Adipose tissue (tissue), 3 donors: Measurements from ENCODE around the gene ASCL5. TPM values are rescaled to one million over a fixed set of nuclear protein-coding genes. Genes with fewer than 3 reads are reported as not detected.

Experiments
- H3K27ac ChIP-seq: one replicate; pipeline ENCODE4 v1.5.1; 2013; ENCODE audit warnings: low read depth, low read length
- WGBS, 3 donors: extraction: QIAGEN DNeasy Blood & Tissue Kit; methylation state at CpG; one replicate each; pipeline ENCODE4 v1.1.7; 2013; 5-methylcytosine and 5-hydroxymethylcytosine counted together
- polyA plus RNA-seq, 3 donors: library from polyadenylated mRNA; stranded (reverse); fragments of 200-250 nt; gene quantifications; one replicate each; pipeline ENCODE4 v1.2.3, GENCODE V29; 2013
- donor health status: healthy with polysubstance abuse.
- donor health status: Bipolar disorder and iron deficiency.
- donor health status: healthy.

Gene ASCL5
- polyA plus RNA-seq, 3 donors: 0.76 TPM; not detected in 2

DNA sequence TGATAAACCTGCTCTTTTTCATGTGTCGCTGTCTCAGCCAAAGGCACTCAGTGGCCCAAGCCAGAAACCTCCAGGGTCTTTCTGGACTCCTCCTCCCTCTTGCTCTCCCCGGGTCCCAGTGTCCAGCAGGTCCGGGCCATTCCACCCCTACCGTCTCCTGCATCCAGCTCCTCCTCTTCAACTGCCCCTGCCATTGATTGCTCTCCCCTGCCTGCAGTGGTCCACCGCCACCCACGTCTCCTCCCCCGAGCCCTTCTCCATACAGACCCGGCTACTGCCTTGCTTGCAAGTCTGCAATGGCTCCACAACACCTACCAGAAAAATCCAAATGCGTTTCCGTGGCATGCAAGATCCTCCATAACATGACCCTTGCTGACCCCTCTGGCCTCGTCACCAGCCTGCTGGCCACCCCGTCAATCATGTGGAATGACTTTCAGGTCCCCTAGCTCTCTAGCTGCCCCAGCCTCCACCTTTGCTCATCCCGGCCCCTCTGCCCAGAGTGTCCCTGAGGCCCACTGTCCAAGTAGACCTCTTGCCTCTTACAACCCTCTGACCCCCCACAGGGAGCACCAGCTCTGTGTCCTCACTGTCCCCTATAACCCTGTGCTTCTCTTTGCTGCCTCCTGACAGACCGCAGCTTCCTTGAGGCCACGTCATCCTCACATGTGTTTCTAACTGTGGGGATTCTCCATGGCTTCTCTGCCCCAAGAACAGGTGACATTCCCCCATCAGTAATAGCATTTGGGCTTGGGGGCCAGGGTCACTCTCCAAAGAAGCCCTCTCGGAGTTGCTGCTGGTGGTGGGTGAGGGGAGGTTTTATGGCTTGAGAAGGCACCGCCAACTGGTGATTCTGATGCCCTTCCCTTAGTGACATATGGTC, 29.8 kb downstream of the ASCL5 start:
- H3K27ac ChIP-seq: no peak overlapping the region
- WGBS, 3 donors: 79 to 84% (median 82%) methylated on average over 17 of the region's 17 CpGs

DNA sequence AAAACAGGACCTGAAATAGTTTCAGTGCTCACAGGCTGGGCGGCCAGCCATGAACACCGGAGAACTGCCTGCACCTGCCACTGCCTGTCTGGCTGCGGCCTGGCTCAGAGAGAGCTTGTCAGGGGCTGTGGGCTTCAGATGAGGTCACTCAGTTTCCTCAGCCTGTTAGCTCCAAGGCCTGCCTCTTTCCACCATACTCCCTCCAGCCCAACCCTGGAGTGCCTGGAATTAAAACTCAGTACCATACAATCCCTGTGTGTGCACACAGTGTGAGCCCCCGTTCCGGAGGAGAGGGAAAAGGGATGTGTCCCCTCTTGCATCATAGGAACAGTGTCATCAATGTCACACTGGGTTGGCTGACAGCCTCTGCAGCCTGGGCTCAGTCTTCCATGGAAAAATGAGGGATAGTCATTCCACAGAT, 30.9 kb downstream of the ASCL5 start:
- no peak overlapping the region for H3K27ac ChIP-seq
- 74 to 88% (median 80%) methylated on average over 5 of the region's 5 CpGs for WGBS, 3 donors

DNA sequence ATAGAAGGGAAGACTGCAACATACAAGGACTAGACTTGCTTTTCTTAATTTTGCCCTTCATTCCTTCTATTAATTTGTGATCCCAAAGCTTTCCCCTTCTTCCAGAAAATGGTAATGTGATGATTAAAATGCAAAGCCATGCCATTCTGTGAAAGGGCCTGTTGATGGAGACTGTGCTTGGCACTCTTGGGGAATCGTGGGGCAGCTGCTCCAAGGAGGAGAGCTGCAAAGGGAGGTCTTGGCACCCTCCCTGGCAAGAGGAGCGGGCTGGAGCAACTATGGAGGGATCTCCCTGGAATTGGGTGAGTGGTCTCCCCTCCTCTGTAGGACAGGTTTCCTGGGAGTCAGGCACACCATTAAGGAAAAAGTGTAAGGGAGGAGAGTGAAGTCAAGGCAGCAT, 31.4 kb downstream of the ASCL5 start:
- WGBS, 3 donors: 88 to 98% (median 94%) methylated on average over 2 of the region's 2 CpGs
- no peak overlapping the region for H3K27ac ChIP-seq

DNA sequence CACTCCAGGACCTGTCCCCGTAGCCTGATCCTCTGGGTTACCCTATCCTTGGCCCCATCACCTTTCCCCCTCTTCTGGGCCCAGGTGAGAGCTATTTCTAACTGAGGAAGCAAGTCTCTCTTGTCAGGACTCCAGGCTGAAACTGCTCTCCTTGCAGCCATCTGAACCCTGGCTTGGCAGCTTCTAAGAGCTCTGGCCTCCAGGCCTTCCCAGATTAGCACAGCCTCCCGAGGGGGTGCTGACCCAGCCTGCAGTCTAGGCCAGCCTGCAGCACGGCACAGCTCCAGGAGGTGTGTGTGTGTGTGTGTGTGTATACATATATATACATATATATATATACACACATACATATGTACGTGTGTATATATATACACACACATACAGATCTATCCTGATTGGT, 32.2 kb downstream of the ASCL5 start:
- 65 to 83% (median 82%) methylated on average over 4 of the region's 4 CpGs for WGBS, 3 donors
- H3K27ac ChIP-seq: no peak overlapping the region

DNA sequence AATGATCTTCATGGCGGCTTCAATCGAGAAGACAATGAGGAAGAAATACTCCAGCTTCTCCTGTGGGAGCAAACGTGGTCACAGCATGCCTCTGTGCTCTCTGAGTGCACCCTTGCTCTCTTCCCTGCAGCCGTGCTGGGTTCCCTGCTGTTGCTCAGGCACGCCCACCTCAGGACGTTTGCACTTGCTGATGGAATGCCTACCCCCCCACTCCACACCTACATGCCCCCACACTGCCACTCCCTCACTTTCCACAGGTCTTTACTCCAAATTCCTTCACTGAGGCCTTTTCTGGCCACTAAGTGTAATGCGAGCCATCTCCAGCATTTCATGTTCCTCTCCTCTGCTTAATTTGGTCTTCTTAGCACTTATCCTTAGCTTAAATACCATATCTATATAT, 33.0 kb downstream of the ASCL5 start:
- no peak overlapping the region for H3K27ac ChIP-seq
- 77 to 85% (median 84%) methylated on average over 7 of the region's 7 CpGs for WGBS, 3 donors

DNA sequence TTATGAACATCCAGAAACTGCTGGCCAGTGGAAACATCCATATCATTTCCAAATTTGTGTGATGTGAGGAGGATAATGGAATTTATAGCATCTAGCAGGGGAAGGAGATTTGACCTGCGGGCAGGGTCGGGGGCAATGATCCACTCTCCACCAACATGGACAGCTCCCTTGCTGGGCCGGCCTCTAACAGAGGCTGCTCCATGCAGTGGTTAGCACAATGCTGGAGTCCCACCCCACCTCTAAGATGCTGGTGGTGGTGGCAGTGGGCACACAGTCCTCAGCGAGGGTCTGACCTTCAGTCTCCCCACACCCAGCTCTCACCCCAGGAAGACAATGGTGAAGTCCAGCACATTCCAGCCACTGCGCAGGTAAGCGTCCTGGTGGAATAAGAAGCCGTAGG, 33.4 kb downstream of the ASCL5 start:
- H3K27ac ChIP-seq: no peak overlapping the region
- WGBS, 3 donors: 87 to 96% (median 92%) methylated on average over 7 of the region's 7 CpGs

DNA sequence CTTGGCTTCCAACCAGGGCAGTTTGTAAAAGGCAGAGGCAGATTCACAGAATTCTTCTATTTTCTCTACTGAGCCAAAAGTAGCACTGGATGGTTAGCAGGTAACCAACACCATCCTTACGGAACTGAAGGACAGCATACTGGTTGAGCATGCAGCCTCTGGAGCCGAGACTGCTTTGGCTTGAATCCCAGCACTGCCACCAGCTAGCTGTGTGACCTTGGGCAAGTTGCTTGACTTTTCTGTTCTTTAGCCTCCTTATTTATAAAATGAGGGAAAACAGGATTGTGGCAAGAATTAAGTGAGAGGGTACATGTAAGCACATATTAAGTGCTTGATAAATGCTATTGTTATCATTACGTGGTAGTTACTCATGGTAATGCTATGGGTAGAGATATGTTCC, 34.2 kb downstream of the ASCL5 start:
- WGBS, 3 donors: 64 to 91% (median 91%) methylated on average over 3 of the region's 3 CpGs
- H3K27ac ChIP-seq: no peak overlapping the region

DNA sequence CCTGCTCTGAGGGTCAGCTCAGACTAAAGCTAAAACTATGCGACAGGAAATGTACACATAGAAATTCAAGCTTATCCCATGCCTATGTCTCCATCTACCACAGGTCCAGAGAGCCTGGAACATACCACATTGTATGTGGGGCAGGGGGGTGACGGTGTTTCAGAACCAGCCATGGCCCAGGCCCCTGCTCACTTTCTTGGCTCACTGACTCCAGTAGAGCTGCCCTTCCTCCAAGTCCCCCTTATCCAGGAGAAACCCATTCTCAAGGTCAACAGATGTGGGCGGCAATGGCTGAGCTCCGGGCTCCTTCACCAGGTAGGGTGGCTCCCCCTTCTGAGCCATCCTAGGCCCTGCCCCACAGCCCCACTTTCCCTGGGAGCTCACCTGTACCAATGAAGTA, 35.7 kb downstream of the ASCL5 start:
- WGBS, 3 donors: 74 to 99% (median 93%) methylated on average over 4 of the region's 4 CpGs
- no peak overlapping the region for H3K27ac ChIP-seq

DNA sequence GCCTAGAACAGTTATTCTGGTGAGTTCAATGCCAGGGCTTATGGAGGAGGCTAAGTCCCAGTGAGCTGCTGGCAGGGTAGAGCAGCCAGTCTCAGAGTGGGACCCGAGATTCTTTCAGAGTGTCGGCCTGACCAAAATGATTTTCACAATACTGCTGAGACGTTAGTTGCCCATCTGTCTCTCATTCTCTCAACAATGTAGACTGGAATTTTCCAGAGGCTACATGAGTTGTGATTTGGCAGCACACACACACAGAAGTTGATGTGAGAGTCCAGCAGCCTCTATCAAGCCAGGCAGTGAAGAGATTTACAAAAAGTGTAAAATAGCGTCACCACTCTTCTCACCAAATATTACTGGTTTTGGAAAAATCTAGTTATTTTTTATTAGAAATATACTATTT, 36.4 kb downstream of the ASCL5 start:
- no peak overlapping the region for H3K27ac ChIP-seq
- WGBS, 3 donors: 83 to 91% (median 83%) methylated on average over 4 of the region's 4 CpGs

DNA sequence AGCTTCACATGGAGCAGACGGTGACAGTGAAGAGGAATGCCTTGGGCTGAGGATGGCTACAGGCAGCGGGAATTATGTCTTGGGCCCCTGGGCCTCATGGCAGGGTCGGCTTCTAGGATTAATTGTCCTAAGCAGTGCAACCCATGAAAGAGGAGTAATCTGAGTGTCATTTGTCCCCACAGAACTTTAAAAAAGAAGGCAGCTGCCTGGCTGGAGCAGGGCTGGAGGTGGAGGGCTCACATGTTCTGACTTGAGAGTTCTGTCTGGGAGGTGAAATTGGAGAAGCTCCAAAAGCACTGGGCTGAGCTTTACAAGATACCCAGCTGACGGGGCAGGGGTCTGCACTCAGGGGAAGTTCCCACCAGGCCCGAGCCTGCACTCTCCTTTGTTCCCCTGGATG, 37.4 kb downstream of the ASCL5 start:
- H3K27ac ChIP-seq: no peak overlapping the region
- 84 to 91% (median 88%) methylated on average over 5 of the region's 5 CpGs for WGBS, 3 donors

DNA sequence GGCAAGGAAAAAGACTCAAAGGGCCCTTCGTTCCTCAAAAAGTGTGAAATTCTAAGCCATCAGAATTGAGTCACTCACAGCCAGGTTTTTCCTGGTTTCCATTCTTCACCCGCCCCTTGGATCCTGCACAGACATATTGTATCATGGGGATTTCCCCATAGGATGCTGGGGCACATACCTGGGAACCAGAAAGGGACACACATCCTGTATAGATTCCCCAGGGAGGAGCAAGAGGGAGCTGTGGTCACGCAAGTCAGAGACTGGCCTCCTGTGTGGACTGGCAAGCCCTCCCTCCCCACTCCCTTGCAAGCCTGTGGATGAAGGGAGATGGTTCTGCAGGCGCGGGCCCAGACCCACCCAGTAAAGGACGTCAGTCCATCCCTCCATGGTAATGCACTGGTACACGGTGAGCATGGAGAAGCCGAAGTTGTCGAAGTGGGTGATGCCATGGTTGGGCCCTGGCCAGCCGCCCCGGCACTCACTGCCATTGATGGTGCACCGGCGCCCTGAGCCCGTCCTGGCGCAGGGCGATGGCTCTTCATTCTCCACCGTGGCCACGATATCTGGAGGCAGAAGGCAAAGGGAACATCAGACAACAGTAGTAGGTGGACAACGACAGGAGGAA, 38.0 kb downstream of the ASCL5 start:
- WGBS, 3 donors: 93 to 96% (median 93%) methylated on average over 19 of the region's 19 CpGs
- H3K27ac ChIP-seq: no peak overlapping the region

DNA sequence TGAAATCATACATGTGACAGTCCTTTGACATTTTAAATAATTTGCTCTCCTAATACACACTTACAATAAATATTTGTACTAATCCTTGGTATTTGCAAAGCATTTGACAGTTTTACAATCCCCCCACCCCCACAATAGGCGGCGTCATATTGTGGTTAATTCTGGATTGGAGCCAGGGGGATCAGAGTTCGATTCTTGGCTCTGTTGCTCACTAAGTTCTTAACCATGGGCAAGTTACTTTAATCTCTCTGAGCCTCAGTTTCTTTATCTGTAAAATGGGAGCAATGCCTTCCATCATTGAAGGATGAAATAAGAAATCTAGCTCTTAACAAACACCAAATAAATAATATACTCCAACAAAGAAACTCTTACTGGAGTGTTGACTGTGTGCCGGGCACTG, 38.6 kb downstream of the ASCL5 start:
- WGBS, 3 donors: 56 to 57% (median 57%) methylated on average over 4 of the region's 4 CpGs
- H3K27ac ChIP-seq: no peak overlapping the region

DNA sequence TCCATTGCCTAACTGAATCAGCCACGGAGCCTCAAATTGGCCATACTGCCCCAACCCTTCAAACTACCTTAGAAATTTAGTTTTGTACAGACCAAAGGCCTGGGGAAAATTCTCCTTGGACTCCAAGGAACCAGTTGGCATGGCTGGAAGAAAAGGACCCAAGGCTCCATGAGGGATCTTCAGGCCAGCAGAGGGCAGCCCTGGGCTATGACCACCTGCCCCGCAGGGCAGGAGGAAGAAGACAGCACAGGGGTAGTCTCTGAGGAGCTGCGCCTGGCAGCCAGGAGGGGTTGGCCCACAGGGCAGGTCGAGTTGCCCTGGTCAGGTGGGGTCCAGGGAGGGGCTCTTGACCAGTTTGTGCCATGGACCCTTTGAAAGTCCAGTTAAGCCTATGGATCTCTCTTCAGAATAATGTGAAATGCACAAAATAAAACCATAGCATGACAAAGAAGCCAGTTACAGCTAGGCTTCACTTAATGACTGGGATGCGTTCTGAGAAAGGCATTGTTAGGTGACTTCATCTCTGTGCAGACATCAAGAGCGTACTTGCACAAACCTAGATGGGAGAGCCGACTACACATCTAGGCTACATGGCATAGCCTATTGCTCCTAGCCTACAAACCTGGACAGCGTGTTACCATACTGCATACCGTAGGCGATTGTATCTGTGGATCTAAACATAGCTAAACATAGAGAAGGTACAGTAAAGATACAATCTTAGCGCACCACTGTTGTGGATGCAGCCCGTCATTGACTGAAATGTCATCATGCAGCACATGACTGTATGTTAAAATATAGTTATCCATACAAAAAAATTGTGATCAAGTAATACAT, 40.9 kb downstream of the ASCL5 start:
- 65 to 78% (median 76%) methylated on average over 12 of the region's 12 CpGs for WGBS, 3 donors
- H3K27ac ChIP-seq: no peak overlapping the region

DNA sequence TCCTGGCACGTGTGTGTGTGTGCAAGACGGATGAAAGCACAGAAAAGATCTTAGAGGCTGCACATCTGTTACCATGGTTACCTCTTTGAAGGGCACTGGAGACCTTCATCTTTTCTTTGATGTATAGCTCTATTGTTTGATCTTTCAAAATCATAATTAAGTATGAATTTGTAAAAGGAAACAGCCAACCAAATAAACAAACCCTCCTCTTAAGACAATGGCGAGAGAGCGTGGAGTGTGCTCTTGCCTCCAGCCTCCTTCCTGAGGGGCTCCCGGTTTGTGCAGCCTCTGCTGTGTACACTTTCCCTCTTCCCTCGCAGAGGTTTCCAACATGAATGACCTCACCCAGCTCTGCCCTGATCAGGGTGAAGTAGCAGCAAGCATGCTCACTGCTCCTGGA, 42.7 kb downstream of the ASCL5 start:
- WGBS, 3 donors: 48 to 55% (median 52%) methylated on average over 6 of the region's 6 CpGs
- H3K27ac ChIP-seq: no peak overlapping the region

DNA sequence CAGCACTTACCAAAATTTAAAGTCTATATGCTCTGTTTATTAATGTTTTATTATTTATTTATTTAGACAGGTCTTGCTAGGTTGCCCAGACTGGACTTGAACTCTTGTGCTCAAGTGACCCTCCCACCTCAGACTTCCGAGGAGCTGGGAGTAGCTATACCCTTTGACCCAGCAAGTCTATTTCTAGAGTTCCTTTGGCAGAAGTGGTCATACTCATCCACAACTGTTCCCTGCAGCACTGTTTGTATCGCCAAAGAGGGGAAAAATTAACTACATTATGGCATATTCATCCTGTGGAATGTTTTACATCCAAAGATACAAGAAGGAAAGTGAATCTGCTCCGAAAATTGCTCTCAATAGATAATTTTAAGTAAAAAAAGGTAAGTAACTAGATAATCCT, 43.2 kb downstream of the ASCL5 start:
- 59 to 69% (median 59%) methylated on average over 3 of the region's 3 CpGs for WGBS, 3 donors
- H3K27ac ChIP-seq: no peak overlapping the region

DNA sequence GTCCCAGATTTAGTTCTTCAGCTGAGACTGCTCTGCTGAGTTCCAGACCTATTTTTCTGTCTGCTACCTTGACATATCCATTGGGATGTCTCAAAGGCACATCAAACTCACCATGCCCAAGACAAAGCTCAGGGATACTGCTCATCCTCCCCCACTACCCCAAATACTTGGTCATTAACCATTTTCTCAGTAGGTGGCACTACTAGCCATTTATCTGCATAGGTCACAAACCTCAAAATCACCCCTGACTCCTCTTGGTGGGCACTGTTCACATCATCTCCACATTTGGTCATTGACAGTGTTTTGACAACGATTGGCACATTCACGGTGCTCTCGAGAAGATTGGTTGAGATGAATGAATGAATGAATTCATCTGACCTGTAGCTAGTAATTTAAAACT, 46.8 kb downstream of the ASCL5 start:
- no peak overlapping the region for H3K27ac ChIP-seq
- WGBS, 3 donors: 88 to 96% (median 94%) methylated on average over 3 of the region's 3 CpGs

DNA sequence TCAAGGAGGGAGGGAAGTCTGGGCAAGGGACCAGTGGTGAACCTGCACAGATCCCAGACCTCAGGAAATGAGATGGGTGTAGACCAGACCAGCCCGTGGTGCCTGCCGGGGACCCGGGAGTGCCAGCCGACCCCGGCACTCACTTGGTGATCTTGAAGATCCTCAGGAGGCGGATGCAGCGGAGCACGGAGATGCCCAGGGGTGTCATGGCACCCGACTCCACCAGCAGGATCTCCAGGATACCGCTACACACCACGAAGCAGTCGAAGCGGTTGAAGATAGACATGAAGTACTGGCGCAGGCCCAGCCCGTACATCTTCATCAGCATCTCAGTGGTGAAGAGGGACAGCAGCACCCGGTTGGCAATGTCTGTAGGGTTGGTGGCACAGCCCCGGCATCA, 49.2 kb downstream of the ASCL5 start:
- 88 to 93% (median 93%) methylated on average over 17 of the region's 17 CpGs for WGBS, 3 donors
- H3K27ac ChIP-seq: no peak overlapping the region

DNA sequence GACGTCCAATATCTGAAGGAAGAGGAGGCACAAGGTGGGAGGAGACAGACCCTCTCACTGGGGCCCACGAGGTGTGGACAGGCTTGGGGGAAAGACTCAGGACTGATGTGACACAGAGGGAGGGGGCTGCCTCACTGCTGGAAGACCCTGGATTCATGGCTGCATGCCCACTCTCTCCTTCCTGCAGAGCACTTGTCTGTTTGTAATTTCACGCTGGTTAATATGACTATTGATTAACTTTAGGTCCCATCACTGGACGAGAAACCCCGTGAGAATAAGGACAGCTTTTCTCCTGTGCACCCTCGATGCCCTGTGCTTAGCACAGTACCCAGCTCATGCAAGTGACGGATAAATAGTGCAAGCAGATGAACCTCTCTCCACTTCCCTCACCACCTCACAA, 49.9 kb downstream of the ASCL5 start:
- WGBS, 3 donors: 41 to 83% (median 80%) methylated on average over 7 of the region's 7 CpGs

DNA sequence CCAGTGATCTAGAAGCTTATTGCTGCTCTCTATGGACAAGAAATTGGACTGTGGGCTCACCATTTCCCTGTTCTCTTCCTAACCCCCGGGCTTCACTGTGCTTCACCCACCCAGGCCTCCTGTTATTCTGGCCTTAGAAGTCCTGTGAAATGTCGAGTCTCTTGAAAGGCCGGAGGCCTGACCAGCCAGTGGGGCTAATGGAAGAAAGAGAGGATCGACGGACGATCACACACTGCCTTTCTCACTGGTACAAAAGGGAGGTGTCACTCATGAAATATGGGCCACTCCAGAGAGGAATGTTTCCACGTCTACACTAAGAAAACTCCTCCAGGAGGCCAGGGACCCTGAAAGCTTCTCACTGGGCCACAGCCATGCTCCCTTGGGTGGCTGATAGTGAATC, 50.9 kb downstream of the ASCL5 start:
- H3K27ac ChIP-seq: no peak overlapping the region
- 75 to 91% (median 76%) methylated on average over 7 of the region's 7 CpGs for WGBS, 3 donors

More for the DNA sequence above, 49.9 kb downstream of the ASCL5 start:
- H3K27ac ChIP-seq: no peak overlapping the region
